GM23338 (cell line): ENCODE measurements around the gene KRT79. TPM values are rescaled to one million over a fixed set of nuclear protein-coding genes. Genes with fewer than 3 reads are reported as not detected.

Experiments used
- ATAC-seq: fragments of 200-7000 bp; cut with Tn5 transposase; 3 replicates; pipeline ENCODE4 v1.9.1; 2020
- DNase-seq: peaks from one replicate; pipeline ENCODE4 v3.0.0-alpha.2; 2015; ENCODE audit warnings: low spot score
- H2AFZ ChIP-seq: fragments of 200-600 bp; sonication (generic); 2 replicates; pipeline ENCODE4 v1.8.0; 2016; ENCODE audit warnings: antibody characterized with exemption, mild to moderate bottlenecking, moderate library complexity
- H3F3A ChIP-seq: fragments of 200-600 bp; sonication (generic); replicated peaks from 2 replicates; pipeline ENCODE4 v1.8.0; 2017; ENCODE audit warnings: antibody characterized with exemption, mixed run types, low read depth
- H3K27ac ChIP-seq: fragments of 200-600 bp; sonication (generic); 2 replicates; pipeline ENCODE4 v1.6.1; 2016; ENCODE audit warnings: low read depth
- H3K27me3 ChIP-seq: fragments of 200-600 bp; sonication (generic); 2 replicates; pipeline ENCODE4 v1.8.0; 2016; ENCODE audit warnings: mild to moderate bottlenecking, mixed run types, moderate library complexity; ENCODE audit not compliant: insufficient read depth
- H3K36me3 ChIP-seq: fragments of 200-600 bp; sonication (generic); 2 replicates; pipeline ENCODE4 v1.8.0; 2016; ENCODE audit warnings: mild to moderate bottlenecking; ENCODE audit not compliant: insufficient read depth
- H3K4me1 ChIP-seq: fragments of 200-600 bp; sonication (generic); 2 replicates; pipeline ENCODE4 v1.8.0; 2016; ENCODE audit warnings: mild to moderate bottlenecking, moderate library complexity; ENCODE audit not compliant: insufficient read depth
- H3K4me2 ChIP-seq: fragments of 200-600 bp; sonication (generic); 2 replicates; pipeline ENCODE4 v1.7.1; 2017; ENCODE audit warnings: mixed run types
- H3K4me3 ChIP-seq: fragments of 200-600 bp; sonication (generic); 2 replicates; pipeline ENCODE4 v1.6.1; 2016; ENCODE audit warnings: mixed run types
- H3K79me2 ChIP-seq: fragments of 200-600 bp; sonication (generic); replicated peaks from 2 replicates; pipeline ENCODE4 v1.8.0; 2017; ENCODE audit warnings: mild to moderate bottlenecking; ENCODE audit not compliant: insufficient read depth
- H3K9me2 ChIP-seq: fragments of 200-600 bp; sonication (generic); 2 replicates; pipeline ENCODE4 v1.8.0; 2017; ENCODE audit not compliant: insufficient read depth
- H4K20me1 ChIP-seq: fragments of 200-600 bp; sonication (generic); replicated peaks from 2 replicates; pipeline ENCODE4 v1.8.0; 2017; ENCODE audit warnings: mild to moderate bottlenecking; ENCODE audit not compliant: insufficient read depth
- H3K27ac Mint-ChIP-seq: 2 replicates; pipeline ENCODE4 v1.8.0; 2020; ENCODE audit warnings: inconsistent platforms, mild to moderate bottlenecking, moderate library complexity, mixed read lengths
- H3K27me3 Mint-ChIP-seq: 3 replicates; pipeline ENCODE4 v1.8.0; 2022; ENCODE audit warnings: low read depth, mild to moderate bottlenecking, moderate library complexity, mixed read lengths, inconsistent platforms; ENCODE audit not compliant: insufficient read depth, poor library complexity
- H3K36me3 Mint-ChIP-seq: 3 replicates; pipeline ENCODE4 v1.8.0; 2021; ENCODE audit warnings: low read depth, mild to moderate bottlenecking, inconsistent platforms, moderate library complexity, mixed read lengths
- H3K4me1 Mint-ChIP-seq: 3 replicates; pipeline ENCODE4 v1.8.0; 2020; ENCODE audit warnings: mild to moderate bottlenecking, inconsistent platforms, mixed read lengths
- H3K4me3 Mint-ChIP-seq: 3 replicates; pipeline ENCODE4 v1.8.0; 2021; ENCODE audit warnings: moderate library complexity, mild to moderate bottlenecking, inconsistent platforms, mixed read lengths
- H3K9me3 Mint-ChIP-seq: 3 replicates; pipeline ENCODE4 v1.8.0; 2020; ENCODE audit warnings: moderate library complexity, mild to moderate bottlenecking, inconsistent platforms, mixed read lengths
- CREB1 ChIP-seq: fragments of 250-450 bp; sonication (Bioruptor Pico); IDR thresholded peaks from 2 replicates; pipeline ENCODE4 v1.5.0; 2020; ENCODE audit warnings: low read depth, mild to moderate bottlenecking, moderate library complexity
- EZH2 ChIP-seq: fragments of 200-600 bp; sonication (generic); IDR thresholded peaks from one replicate; pipeline ENCODE4 v1.8.0; 2017; ENCODE audit warnings: antibody characterized with exemption, mild to moderate bottlenecking, low read depth; ENCODE audit not compliant: unreplicated experiment
- EZH2phosphoT487 ChIP-seq: fragments of 200-600 bp; sonication (generic); IDR thresholded peaks from one replicate; pipeline ENCODE4 v1.8.1; 2018; ENCODE audit warnings: antibody characterized with exemption; ENCODE audit not compliant: unreplicated experiment
- JUNB ChIP-seq: IDR thresholded peaks from one replicate; pipeline ENCODE4 v1.6.1; 2016; ENCODE audit warnings: antibody characterized with exemption; ENCODE audit not compliant: unreplicated experiment
- NANOG ChIP-seq: IDR thresholded peaks from 2 replicates; pipeline ENCODE4 v1.6.1; 2016; ENCODE audit warnings: antibody characterized with exemption, borderline replicate concordance
- POLR2AphosphoS5 ChIP-seq: IDR thresholded peaks from 2 replicates; pipeline ENCODE4 v1.6.1; 2016; ENCODE audit warnings: antibody characterized with exemption, low read depth
- STAT1 ChIP-seq: IDR thresholded peaks from one replicate; pipeline ENCODE4 v1.6.1; 2016; ENCODE audit warnings: antibody characterized with exemption; ENCODE audit not compliant: unreplicated experiment
- ZNF114 ChIP-seq: fragments of 250-450 bp; sonication (Bioruptor Pico); IDR thresholded peaks from 2 replicates; pipeline ENCODE4 v1.5.0; 2020; ENCODE audit warnings: mild to moderate bottlenecking, moderate library complexity
- ZNF331 ChIP-seq: fragments of 250-450 bp; sonication (Bioruptor Pico); IDR thresholded peaks from 2 replicates; pipeline ENCODE4 v1.5.0; 2020; ENCODE audit warnings: low read depth, mild to moderate bottlenecking, moderate library complexity
- polyA plus RNA-seq: library from polyadenylated mRNA; unstranded; fragments of >200 nt; fragmentation: Nextera tagmentation; extraction: Ambion mirVana; gene quantifications from 2 replicates; pipeline ENCODE4 v1.2.1, GENCODE V29; 2016
- total RNA-seq: library from RNA; depleted of rRNA; stranded (reverse); fragments of >200 nt; shearing (Covaris generic); gene quantifications from 2 replicates; pipeline ENCODE4 v1.2.3, GENCODE V29; 2014
- TF ChIP-seq, protein P1 (sequence below), 2 experiments: fragments of 200-600 bp in 1 of 2; sonication (generic) in 1 of 2; conservative IDR thresholded peaks; 2 replicates each; pipeline versions ENCODE4 v1.5.1 to v1.6.1; 2016 to 2017; ENCODE audit warnings: antibody characterized with exemption in 2 of 2, low read depth in 2 of 2, mild to moderate bottlenecking in 2 of 2, moderate library complexity in 1 of 2
- TF ChIP-seq, protein P2 (sequence below): IDR thresholded peaks from one replicate; pipeline ENCODE4 v1.6.1; 2018; ENCODE audit warnings: antibody characterized with exemption; ENCODE audit not compliant: unreplicated experiment
- TF ChIP-seq, protein P3 (sequence below): fragments of 250-450 bp; sonication (Bioruptor Pico); IDR thresholded peaks from 2 replicates; pipeline ENCODE4 v1.5.0; 2020; ENCODE audit warnings: mild to moderate bottlenecking, moderate library complexity
- TF ChIP-seq, protein P4 (sequence below): IDR thresholded peaks from 2 replicates; pipeline ENCODE4 v1.6.1; 2016; ENCODE audit warnings: antibody characterized with exemption

The KRT79 gene
- total and polyA plus RNA-seq, 2 experiments from 2014 or later, result 0.21 TPM; not detected in 1

DNA sequence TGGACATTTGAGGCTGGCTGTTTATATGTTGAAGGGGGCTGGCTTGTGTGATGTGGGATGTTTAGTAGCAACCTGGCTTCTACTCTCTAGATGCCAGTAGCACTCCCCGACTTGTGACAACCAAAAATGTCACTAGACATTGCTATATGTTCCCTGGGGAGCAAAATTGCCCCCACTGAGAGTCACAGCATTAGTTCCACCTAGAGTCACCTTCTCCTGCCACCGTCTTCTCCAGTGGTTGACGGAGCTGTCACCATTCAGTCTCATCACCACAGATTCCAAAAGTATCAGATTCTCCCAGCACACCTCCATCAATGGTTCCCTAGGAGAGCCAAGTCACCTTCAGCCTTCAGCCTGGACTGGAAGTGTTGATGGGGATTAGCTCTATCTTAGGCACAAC, 49.2 kb downstream of the KRT79 start:
- Mint-ChIP-seq H3K9me3 (no peaks in the 10 kb centered on the region), H3K36me3 (no peaks in the 10 kb centered on the region), H3K27me3 (no peaks in the 10 kb centered on the region), H3K4me3 (no peak overlapping the region), H3K27ac (no peak overlapping the region), H3K4me1 (no peaks in the 10 kb centered on the region)
- no peak for DNase-seq
- H3K4me3 ChIP-seq, result no peak overlapping the region
- no peaks in the 10 kb centered on the region for H3K27me3 ChIP-seq
- ATAC-seq, result no peak
- H3K4me2 ChIP-seq, result no peak overlapping the region
- no peaks in the 10 kb centered on the region for H3K79me2 ChIP-seq
- H2AFZ ChIP-seq, result no peak overlapping the region
- no peaks in the 10 kb centered on the region for H3F3A ChIP-seq
- H3K9me2 ChIP-seq, result no peaks in the 10 kb centered on the region
- TF ChIP-seq, protein P1, sequence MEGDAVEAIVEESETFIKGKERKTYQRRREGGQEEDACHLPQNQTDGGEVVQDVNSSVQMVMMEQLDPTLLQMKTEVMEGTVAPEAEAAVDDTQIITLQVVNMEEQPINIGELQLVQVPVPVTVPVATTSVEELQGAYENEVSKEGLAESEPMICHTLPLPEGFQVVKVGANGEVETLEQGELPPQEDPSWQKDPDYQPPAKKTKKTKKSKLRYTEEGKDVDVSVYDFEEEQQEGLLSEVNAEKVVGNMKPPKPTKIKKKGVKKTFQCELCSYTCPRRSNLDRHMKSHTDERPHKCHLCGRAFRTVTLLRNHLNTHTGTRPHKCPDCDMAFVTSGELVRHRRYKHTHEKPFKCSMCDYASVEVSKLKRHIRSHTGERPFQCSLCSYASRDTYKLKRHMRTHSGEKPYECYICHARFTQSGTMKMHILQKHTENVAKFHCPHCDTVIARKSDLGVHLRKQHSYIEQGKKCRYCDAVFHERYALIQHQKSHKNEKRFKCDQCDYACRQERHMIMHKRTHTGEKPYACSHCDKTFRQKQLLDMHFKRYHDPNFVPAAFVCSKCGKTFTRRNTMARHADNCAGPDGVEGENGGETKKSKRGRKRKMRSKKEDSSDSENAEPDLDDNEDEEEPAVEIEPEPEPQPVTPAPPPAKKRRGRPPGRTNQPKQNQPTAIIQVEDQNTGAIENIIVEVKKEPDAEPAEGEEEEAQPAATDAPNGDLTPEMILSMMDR (conservative IDR thresholded peaks at IDR 0.05; ENCODE audit: low read depth in 2 of 2), result no peak
- TF ChIP-seq ZNF114 (CRISPR knock-in tag) (no peak), POLR2AphosphoS5 (no peak), NANOG (no peak), EZH2phosphoT487 (no peak), EZH2 (no peak), JUNB (no peak), ZNF331 (CRISPR knock-in tag) (no peak), STAT1 (no peak), CREB1 (CRISPR knock-in tag) (no peak)
- TF ChIP-seq, protein P2, sequence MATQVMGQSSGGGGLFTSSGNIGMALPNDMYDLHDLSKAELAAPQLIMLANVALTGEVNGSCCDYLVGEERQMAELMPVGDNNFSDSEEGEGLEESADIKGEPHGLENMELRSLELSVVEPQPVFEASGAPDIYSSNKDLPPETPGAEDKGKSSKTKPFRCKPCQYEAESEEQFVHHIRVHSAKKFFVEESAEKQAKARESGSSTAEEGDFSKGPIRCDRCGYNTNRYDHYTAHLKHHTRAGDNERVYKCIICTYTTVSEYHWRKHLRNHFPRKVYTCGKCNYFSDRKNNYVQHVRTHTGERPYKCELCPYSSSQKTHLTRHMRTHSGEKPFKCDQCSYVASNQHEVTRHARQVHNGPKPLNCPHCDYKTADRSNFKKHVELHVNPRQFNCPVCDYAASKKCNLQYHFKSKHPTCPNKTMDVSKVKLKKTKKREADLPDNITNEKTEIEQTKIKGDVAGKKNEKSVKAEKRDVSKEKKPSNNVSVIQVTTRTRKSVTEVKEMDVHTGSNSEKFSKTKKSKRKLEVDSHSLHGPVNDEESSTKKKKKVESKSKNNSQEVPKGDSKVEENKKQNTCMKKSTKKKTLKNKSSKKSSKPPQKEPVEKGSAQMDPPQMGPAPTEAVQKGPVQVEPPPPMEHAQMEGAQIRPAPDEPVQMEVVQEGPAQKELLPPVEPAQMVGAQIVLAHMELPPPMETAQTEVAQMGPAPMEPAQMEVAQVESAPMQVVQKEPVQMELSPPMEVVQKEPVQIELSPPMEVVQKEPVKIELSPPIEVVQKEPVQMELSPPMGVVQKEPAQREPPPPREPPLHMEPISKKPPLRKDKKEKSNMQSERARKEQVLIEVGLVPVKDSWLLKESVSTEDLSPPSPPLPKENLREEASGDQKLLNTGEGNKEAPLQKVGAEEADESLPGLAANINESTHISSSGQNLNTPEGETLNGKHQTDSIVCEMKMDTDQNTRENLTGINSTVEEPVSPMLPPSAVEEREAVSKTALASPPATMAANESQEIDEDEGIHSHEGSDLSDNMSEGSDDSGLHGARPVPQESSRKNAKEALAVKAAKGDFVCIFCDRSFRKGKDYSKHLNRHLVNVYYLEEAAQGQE, result no peak
- TF ChIP-seq, protein P3, sequence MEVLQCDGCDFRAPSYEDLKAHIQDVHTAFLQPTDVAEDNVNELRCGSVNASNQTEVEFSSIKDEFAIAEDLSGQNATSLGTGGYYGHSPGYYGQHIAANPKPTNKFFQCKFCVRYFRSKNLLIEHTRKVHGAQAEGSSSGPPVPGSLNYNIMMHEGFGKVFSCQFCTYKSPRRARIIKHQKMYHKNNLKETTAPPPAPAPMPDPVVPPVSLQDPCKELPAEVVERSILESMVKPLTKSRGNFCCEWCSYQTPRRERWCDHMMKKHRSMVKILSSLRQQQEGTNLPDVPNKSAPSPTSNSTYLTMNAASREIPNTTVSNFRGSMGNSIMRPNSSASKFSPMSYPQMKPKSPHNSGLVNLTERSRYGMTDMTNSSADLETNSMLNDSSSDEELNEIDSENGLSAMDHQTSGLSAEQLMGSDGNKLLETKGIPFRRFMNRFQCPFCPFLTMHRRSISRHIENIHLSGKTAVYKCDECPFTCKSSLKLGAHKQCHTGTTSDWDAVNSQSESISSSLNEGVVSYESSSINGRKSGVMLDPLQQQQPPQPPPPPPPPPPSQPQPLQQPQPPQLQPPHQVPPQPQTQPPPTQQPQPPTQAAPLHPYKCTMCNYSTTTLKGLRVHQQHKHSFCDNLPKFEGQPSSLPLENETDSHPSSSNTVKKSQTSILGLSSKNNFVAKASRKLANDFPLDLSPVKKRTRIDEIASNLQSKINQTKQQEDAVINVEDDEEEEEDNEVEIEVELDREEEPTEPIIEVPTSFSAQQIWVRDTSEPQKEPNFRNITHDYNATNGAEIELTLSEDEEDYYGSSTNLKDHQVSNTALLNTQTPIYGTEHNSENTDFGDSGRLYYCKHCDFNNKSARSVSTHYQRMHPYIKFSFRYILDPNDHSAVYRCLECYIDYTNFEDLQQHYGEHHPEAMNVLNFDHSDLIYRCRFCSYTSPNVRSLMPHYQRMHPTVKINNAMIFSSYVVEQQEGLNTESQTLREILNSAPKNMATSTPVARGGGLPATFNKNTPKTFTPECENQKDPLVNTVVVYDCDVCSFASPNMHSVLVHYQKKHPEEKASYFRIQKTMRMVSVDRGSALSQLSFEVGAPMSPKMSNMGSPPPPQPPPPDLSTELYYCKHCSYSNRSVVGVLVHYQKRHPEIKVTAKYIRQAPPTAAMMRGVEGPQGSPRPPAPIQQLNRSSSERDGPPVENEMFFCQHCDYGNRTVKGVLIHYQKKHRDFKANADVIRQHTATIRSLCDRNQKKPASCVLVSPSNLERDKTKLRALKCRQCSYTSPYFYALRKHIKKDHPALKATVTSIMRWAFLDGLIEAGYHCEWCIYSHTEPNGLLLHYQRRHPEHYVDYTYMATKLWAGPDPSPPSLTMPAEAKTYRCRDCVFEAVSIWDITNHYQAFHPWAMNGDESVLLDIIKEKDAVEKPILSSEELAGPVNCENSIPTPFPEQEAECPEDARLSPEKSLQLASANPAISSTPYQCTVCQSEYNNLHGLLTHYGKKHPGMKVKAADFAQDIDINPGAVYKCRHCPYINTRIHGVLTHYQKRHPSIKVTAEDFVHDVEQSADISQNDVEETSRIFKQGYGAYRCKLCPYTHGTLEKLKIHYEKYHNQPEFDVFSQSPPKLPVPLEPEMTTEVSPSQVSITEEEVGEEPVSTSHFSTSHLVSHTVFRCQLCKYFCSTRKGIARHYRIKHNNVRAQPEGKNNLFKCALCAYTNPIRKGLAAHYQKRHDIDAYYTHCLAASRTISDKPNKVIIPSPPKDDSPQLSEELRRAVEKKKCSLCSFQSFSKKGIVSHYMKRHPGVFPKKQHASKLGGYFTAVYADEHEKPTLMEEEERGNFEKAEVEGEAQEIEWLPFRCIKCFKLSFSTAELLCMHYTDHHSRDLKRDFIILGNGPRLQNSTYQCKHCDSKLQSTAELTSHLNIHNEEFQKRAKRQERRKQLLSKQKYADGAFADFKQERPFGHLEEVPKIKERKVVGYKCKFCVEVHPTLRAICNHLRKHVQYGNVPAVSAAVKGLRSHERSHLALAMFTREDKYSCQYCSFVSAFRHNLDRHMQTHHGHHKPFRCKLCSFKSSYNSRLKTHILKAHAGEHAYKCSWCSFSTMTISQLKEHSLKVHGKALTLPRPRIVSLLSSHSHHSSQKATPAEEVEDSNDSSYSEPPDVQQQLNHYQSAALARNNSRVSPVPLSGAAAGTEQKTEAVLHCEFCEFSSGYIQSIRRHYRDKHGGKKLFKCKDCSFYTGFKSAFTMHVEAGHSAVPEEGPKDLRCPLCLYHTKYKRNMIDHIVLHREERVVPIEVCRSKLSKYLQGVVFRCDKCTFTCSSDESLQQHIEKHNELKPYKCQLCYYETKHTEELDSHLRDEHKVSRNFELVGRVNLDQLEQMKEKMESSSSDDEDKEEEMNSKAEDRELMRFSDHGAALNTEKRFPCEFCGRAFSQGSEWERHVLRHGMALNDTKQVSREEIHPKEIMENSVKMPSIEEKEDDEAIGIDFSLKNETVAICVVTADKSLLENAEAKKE (CRISPR knock-in tag), result no peak
- TF ChIP-seq, protein P4, sequence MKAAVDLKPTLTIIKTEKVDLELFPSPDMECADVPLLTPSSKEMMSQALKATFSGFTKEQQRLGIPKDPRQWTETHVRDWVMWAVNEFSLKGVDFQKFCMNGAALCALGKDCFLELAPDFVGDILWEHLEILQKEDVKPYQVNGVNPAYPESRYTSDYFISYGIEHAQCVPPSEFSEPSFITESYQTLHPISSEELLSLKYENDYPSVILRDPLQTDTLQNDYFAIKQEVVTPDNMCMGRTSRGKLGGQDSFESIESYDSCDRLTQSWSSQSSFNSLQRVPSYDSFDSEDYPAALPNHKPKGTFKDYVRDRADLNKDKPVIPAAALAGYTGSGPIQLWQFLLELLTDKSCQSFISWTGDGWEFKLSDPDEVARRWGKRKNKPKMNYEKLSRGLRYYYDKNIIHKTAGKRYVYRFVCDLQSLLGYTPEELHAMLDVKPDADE, result no peak
- H3K4me1 ChIP-seq, result no peaks in the 10 kb centered on the region
- no peaks in the 10 kb centered on the region for H3K36me3 ChIP-seq
- H3K27ac ChIP-seq, result no peak overlapping the region
- no peaks in the 10 kb centered on the region for H4K20me1 ChIP-seq
